ENCODE data around the gene TRIM6. TPM values are rescaled to one million over a fixed set of nuclear protein-coding genes. Genes with fewer than 3 reads are reported as not detected.

TRIM6 gene
- total and polyA plus RNA-seq, 9 of the 15 experiments (the other 6 are each of a cell fraction or from before 2014, with no cell fraction given): 5.0 to 11.8 (median 8.7) TPM

DNA sequence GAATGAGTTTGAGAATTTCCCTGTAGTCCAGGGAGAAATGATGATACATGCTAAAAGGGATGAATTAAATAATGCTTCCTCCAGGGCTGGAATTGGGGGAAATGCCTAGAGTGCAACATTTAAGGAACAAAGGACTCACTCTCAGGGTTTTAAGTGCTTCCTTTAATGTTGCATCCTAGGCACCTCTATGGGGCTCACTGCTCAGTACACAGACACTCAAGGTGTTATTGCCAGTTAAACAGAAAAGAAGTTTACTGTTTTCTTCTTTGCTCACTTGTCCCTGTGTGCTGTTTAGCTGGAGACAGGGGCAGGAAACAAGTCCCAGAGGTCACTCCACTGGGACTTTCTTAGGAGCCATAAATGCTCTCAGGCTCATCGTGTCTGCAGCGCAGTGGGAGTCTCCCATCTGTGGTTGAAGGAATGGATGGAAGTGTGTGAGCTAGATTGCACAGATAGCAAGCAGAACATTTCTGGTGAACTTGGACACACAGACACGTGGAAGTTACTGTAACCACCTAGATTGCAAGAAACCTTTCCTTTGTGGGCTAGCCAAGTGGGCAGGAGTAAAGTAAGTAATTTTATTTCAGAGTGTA is 39.7 kb upstream of the TRIM6 start:
- intact Hi-C loops (cut with micrococcal nuclease) (loop anchor here (5.0 to 10.0 kb wide), 2 partner anchors 172 to 264 kb away; partner anchors contain the start of gene OR51M1), in situ Hi-C loops (cut with MboI) (no loop called here)
- no peaks in the 10 kb centered on the region for H3K79me2 ChIP-seq (ENCODE audit: control insufficient read depth, insufficient read depth, low read length)
- H4K20me1 ChIP-seq (replicated peaks; ENCODE audit: control insufficient read depth, insufficient read depth, low read length): no peaks in the 10 kb centered on the region
- H3K9ac ChIP-seq (ENCODE audit: insufficient read depth in 1 of 2, low read depth in 2 of 2, low read length in 2 of 2): no peak overlapping the region
- no TSS peak for BruUV-seq (replicated peaks)
- ChIA-PET POLR2A (interaction anchor here (0.6 kb wide), 1 partner anchor 15 kb away, joined by 3 read pairs; no protein-coding TSS in a partner anchor), CTCF (ENCODE audit: low intra/inter-chr PET ratio) (no interaction called here)
- H3K9me1 ChIP-seq (ENCODE audit: control insufficient read depth, insufficient read depth, low read length): no peaks in the 10 kb centered on the region
- no peaks in the 10 kb centered on the region for H3K9me3 ChIP-seq (replicated peaks; ENCODE audit: control insufficient read depth, insufficient read depth, low read depth, low read length)
- H3K27me3 ChIP-seq (ENCODE audit: control insufficient read depth in 2 of 2, insufficient read depth in 2 of 2, low read length in 2 of 2): no peaks in the 10 kb centered on the region
- no peak overlapping the region for H3K4me2 ChIP-seq (ENCODE audit: insufficient read depth, low read length)
- ATAC-seq: peak; percentile 61
- 2% methylated on average over 3 of the region's 3 CpGs for WGBS (ENCODE audit: insufficient coverage, low coverage, missing lambda C conversion rate)
- H3K4me1 ChIP-seq (replicated peaks in 1 of 2; ENCODE audit: control insufficient read depth in 2 of 2, insufficient read depth in 2 of 2, low read length in 2 of 2): peaks cover 0 to 8% of the 10 kb centered on the region in 2 experiments; a peak in 3 of 5 replicates
- no peaks in the 10 kb centered on the region for H3K36me3 ChIP-seq (ENCODE audit: control insufficient read depth, insufficient read depth, low read length)
- FAIRE-seq: no peak
- DNase-seq (ENCODE audit: extremely low read depth in 1 of 4, low spot score in 3 of 4): peak in 1 of 4 experiments; percentile 30
- H3K4me3 ChIP-seq: no peak overlapping the region
- H2AFZ ChIP-seq (ENCODE audit: low read depth, low read length): peak overlapping the region; percentile 51
- TF ChIP-seq MYC (IDR thresholded peaks at IDR 0.05; ENCODE audit: low read depth, low read length) (0 out of 2 replicates have a peak, but pooled peaks have one; percentile 15), MYC (CRISPR knock-in tag; IDR thresholded peaks at IDR 0.05; ENCODE audit: borderline replicate concordance, low read depth) (no peak), TCFL5 (CRISPR knock-in tag; conservative IDR thresholded peaks at IDR 0.05) (no peak), EZH2 (IDR thresholded peaks at IDR 0.05; ENCODE audit: borderline replicate concordance, low read depth, low read length) (no peak), SRSF7 (optimal IDR thresholded peaks at IDR 0.05; ENCODE audit: low read depth, low read length) (no peak), ZNF766 (CRISPR knock-in tag; conservative IDR thresholded peaks at IDR 0.05) (peak; percentile 80), TGIF2 (CRISPR knock-in tag; IDR thresholded peaks at IDR 0.05) (no peak)
- no peak overlapping the region for H3K27ac ChIP-seq (ENCODE audit: extremely low read depth, low read depth, low read length)
